GM06990 (cell line): Measurements from ENCODE around the gene CEP250.

Experiments
- DNase-seq: peaks from one replicate; pipeline ENCODE4 v3.0.0-alpha.2; 2011; ENCODE audit not compliant: insufficient read length; ENCODE audit errors: extremely low read depth
- H3K27me3 ChIP-seq: replicated peaks from 2 replicates; pipeline ENCODE4 v1.6.0; 2011; ENCODE audit warnings: low read length; ENCODE audit not compliant: control insufficient read depth, insufficient read depth
- H3K36me3 ChIP-seq: 2 replicates; pipeline ENCODE4 v1.5.1; 2011; ENCODE audit warnings: low read length; ENCODE audit not compliant: control insufficient read depth, insufficient read depth
- H3K4me3 ChIP-seq: replicated peaks from 2 replicates; pipeline ENCODE4 v1.5.1; 2011; ENCODE audit warnings: low read depth, mild to moderate bottlenecking, control low read depth, low read length
- TF ChIP-seq, protein P1 (sequence below): IDR thresholded peaks from 2 replicates; pipeline ENCODE4 v1.5.1; 2011; ENCODE audit warnings: low read length, control low read depth, mild to moderate bottlenecking, inconsistent platforms; ENCODE audit not compliant: insufficient read depth, poor library complexity, severe bottlenecking

CEP250 gene

DNA sequence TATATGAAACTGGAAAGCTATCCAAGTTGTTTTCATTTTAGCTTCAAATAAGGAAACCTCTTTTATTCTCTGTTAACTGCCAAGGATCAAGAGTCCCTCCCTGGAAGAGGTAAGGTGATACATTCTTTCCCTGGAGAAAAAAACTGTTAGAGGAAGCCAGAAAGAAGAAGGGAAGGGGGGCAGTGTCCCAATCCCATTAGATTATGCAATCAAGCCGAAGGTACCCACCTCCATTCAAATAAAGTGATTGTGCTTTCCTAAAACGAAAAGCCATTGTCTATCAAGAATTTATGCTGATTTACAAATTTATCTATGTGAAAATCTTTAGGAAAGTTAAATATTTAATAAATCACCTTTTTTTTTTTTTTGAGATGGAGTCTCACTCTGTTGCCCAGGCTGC, 34.1 kb upstream of the CEP250 start:
- no peak for DNase-seq
- no peaks in the 10 kb centered on the region for H3K27me3 ChIP-seq
- no peak overlapping the region for H3K4me3 ChIP-seq
- H3K36me3 ChIP-seq: no peaks in the 10 kb centered on the region
- TF ChIP-seq, protein P1, sequence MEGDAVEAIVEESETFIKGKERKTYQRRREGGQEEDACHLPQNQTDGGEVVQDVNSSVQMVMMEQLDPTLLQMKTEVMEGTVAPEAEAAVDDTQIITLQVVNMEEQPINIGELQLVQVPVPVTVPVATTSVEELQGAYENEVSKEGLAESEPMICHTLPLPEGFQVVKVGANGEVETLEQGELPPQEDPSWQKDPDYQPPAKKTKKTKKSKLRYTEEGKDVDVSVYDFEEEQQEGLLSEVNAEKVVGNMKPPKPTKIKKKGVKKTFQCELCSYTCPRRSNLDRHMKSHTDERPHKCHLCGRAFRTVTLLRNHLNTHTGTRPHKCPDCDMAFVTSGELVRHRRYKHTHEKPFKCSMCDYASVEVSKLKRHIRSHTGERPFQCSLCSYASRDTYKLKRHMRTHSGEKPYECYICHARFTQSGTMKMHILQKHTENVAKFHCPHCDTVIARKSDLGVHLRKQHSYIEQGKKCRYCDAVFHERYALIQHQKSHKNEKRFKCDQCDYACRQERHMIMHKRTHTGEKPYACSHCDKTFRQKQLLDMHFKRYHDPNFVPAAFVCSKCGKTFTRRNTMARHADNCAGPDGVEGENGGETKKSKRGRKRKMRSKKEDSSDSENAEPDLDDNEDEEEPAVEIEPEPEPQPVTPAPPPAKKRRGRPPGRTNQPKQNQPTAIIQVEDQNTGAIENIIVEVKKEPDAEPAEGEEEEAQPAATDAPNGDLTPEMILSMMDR: no peak

DNA sequence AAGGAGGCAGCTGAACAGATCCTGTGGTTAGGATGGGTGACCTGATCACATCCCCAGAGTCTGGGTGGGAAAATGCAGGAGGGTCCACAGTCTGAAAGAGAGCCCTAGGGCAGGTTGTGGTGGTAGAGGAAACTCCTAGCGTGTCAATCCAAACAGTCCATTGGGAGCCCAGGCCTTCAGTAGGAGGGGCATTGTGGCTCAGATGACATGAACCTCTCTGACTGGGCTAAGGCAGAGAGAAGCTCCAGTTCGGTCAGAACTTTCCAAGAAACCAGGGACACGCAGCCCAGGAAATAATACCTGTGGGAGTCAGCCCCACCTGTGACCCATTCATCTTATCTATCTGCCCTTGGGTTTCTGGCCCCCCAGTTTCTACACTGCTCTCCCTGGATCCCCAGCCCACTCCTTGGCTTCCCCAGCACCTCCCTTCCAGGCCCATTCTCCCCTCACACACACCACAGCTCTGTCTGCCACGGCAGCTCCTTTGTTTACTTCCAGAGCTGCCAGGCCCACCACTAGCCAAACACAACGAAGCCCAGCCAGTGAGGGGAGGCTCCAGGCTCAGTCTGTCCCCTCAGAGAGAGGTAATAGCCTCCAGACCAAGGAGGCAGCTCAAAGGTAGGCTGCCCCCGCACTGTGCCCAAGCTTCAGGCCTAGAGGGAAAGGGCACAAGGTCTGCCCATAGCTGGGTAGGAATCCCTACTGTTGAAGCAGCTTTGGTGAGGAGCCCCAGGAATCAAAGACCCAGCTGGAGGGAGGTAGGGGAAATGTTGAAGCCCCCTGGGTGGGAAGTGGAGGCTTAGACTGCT, 23.6 kb upstream of the CEP250 start:
- no peak for DNase-seq
- TF ChIP-seq, protein P1: no peak
- Histone ChIP-seq H3K36me3 (no peaks in the 10 kb centered on the region), H3K4me3 (no peak overlapping the region), H3K27me3 (no peaks in the 10 kb centered on the region)

DNA sequence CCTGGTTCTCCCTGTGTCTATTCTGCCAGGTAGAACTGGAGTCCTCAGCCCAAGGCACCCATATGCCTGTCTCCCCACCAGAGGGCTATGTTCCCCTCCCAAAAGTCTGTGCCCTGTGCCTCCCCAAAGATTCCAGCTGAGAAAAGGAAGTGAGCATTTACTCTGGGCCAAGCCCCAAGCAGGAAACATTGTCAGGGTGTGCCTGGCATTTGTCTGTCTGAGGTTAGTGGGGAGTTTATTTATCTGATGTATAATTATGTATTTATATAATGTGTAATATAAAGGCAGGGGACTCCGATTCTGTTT, 23.0 kb upstream of the CEP250 start:
- Histone ChIP-seq H3K36me3 (no peaks in the 10 kb centered on the region), H3K4me3 (no peak overlapping the region), H3K27me3 (no peaks in the 10 kb centered on the region)
- DNase-seq: no peak
- TF ChIP-seq, protein P1: peak; percentile 12

DNA sequence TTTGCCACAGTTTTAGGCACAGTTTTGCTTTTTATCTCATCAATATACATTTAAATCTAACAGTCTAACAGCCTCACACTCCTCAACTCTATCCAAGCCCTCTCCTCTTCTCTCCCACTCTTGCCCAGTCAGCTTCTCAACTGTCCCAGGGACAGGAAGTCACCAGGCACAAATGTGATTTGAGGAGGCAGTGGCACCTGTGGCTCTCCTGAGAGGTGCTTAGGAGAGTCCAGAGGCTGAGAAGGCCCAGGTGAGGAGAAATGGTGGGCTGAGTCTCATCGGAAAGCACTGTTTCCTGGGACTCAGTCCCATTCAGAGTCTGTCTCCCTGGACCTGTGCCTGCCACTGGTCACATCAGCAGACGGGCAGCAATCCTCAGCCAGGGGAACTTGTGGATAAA, 22.1 kb upstream of the CEP250 start:
- no peaks in the 10 kb centered on the region for H3K27me3 ChIP-seq
- no peak overlapping the region for H3K4me3 ChIP-seq
- H3K36me3 ChIP-seq: no peaks in the 10 kb centered on the region
- no peak for DNase-seq
- TF ChIP-seq, protein P1: no peak

DNA sequence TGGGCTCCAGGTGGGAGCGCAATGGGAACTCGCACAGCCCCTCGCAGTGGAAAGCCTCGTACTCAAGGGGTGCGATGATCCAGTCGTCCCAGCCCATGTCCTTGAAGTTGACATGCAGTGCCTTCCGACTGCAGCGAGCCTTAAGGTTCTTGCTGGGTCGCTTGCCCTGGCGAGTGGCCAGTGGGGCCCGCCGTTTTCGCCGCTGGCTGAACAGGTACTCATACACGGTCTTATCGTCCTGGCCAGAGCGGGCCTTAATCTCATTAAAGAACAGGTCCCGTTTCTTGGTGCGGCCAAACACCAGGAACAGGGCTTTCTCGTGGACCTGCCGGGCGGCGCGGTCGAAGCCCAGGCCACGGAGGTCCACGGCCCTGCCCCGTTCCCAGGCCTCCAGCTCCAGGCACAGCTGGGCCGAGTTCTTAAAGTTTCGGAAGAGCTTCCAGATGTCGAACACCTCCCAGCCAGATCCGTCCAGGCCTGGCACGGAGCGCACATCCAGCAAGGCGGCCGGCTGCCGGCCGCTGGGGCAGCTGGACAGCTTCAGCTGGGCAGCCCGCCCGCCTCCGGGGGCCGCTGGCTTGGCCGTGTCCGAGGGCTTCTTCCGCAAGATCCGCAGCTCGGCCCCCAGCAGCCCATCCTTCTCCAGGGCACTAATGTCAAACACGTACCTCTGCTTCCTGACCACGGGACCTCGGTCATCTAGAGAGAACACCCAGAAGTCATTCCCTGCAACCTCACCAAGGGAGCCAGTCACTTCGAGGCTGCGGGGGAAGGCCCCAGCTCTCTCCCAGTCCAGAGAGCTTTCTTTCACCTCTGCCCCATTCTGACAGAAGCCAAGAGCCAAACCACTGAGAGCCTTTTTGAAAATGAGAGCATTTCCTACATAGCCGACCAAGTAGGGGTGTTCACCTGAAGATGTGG, 21.1 kb upstream of the CEP250 start:
- TF ChIP-seq, protein P1: no peak
- H3K4me3 ChIP-seq: no peak overlapping the region
- no peak for DNase-seq
- no peaks in the 10 kb centered on the region for H3K27me3 ChIP-seq
- H3K36me3 ChIP-seq: no peaks in the 10 kb centered on the region
